ENCODE results near the gene DAND5. TPM values are rescaled to one million over a fixed set of nuclear protein-coding genes. Genes with fewer than 3 reads are reported as not detected.

DAND5 gene
- total and polyA plus RNA-seq, 2 of the 13 experiments (the other 11 are each of a cell fraction or from before 2014, with no cell fraction given), result 0.04 TPM; not detected in 1

- peak; percentile 77 for TF ChIP-seq CTCF (CRISPR knock-in tag; IDR thresholded peaks at IDR 0.05)
- TF ChIP-seq REST (IDR thresholded peaks at IDR 0.05; ENCODE audit: borderline replicate concordance in 1 of 2, low read depth in 1 of 2, low read length in 2 of 2), result no peak
- TF ChIP-seq SIX1 (CRISPR knock-in tag; IDR thresholded peaks at IDR 0.05; ENCODE audit: borderline replicate concordance), result no peak
- TF ChIP-seq ZFP82 (CRISPR knock-in tag; IDR thresholded peaks at IDR 0.05; ENCODE audit: borderline replicate concordance), result no peak
- TF ChIP-seq PHF5A (CRISPR knock-in tag; IDR thresholded peaks at IDR 0.05; ENCODE audit: low read depth, unreplicated experiment), result no peak
- no peak for TF ChIP-seq HOMEZ (CRISPR knock-in tag; IDR thresholded peaks at IDR 0.05; ENCODE audit: low read depth)
- TF ChIP-seq ZNF318 (CRISPR knock-in tag; IDR thresholded peaks at IDR 0.05), result no peak
- no peak for TF ChIP-seq ZNF235 (CRISPR knock-in tag; IDR thresholded peaks at IDR 0.05; ENCODE audit: borderline replicate concordance)
- 0 out of 2 replicates have a peak, but pooled peaks have one; percentile 4 for TF ChIP-seq SRY (CRISPR knock-in tag; IDR thresholded peaks at IDR 0.05)
- no peak for TF ChIP-seq AGO1 (IDR thresholded peaks at IDR 0.05; ENCODE audit: low read depth, low read length, poor library complexity, severe bottlenecking)
- TF ChIP-seq GTF2F1 (IDR thresholded peaks at IDR 0.05; ENCODE audit: low read length), result no peak
- no peak for TF ChIP-seq ZMAT5 (CRISPR knock-in tag; IDR thresholded peaks at IDR 0.05; ENCODE audit: borderline replicate concordance, low read depth)
These were observed 27.2 kb downstream of the DAND5 start (continued) for GRCh38 chr19:12996406-12997094.

Measured in HepG2 (cell line).